ENCODE measurements around the gene SLC26A8. TPM values are rescaled to one million over a fixed set of nuclear protein-coding genes. Genes with fewer than 3 reads are reported as not detected.
A peak's percentile ranks its signal among the peaks of the same experiment; 100 is the strongest.
"Not testable (repeated sequence)": the region's sequence is repeated elsewhere in the genome, so short reads cannot be mapped to it uniquely, and the experiment has no call there.

The SLC26A8 gene
- total RNA-seq, 1 donor from 2014 or later, result 0.05 TPM

DNA sequence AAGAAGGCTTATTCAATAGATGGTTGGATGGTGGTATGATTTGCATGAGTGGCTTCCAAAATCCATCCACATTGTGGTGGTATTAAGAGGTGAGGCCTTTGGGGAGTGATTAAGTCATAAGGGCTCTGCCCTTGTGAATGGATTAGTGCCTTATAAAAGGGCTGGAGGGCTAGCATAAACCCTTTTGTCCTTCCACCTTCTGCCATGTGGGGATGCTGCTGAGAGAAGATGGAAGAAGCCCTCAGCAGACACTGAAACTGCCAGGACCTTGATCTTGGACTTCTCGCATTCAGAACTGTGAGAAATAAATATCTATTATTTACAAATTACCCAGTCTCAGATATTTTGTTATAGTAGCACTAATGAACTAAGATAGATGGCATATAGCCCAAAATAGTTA, 75.7 kb downstream of the SLC26A8 start:
- peak; percentile 28 for DNase-seq (ENCODE audit: low read depth)

DNA sequence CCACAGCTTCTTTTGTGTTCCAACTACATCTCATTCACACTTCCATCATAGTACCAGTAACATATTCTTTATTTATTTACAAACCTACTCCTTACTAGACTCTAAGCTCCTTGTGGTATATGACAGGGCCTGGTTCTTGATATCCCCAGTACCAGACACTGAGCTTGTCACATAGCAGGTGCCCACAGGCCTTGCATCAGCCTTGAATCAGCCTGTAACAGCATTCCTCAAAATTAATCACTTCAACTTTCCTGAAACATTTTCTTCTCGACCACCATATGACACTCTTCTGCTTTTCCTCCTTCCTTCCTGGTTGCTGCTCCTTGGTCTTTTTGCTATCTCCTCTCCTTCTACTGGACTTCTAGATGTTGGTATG, 78.8 kb downstream of the SLC26A8 start:
- peak; percentile 22 for DNase-seq (ENCODE audit: low read depth)

DNA sequence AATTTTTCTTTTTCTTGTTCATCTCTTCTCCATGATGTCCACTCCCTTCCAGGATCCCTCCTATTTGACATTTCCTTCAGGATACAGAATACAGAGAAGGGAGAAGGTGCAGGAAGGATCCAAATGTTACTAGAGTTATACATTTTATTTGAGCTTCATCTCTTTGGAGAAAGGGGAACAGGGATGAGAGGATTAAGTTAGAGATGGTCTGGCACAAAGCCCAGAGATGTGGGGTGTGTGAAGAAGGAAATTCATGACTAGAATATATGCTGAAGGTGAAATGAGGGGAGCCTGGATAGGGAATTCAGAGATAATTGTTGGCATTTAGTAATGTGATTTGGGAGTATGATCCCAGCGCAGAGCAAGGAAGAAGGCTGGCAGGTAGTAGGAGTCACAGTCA, 81.1 kb downstream of the SLC26A8 start:
- no peak for DNase-seq (ENCODE audit: low read depth)

DNA sequence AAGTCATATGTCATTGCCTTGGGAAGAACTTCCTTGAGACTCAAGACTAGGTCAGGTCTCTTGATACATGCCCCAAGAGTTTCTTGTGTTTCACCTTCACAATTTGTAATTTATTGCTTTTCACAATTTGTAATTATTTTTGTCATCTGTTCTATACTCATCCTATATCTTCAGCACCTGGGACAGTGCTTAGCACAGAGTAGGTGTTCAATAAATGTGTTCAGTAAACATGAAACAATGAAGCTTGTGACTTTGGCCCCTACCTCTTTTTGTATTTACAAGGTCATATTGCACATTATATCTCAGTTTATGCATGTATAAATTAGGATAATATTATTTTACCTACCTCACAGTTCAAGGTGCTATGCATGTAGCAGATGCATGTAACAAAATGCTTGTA, 82.1 kb downstream of the SLC26A8 start:
- DNase-seq (ENCODE audit: low read depth), result no peak

DNA sequence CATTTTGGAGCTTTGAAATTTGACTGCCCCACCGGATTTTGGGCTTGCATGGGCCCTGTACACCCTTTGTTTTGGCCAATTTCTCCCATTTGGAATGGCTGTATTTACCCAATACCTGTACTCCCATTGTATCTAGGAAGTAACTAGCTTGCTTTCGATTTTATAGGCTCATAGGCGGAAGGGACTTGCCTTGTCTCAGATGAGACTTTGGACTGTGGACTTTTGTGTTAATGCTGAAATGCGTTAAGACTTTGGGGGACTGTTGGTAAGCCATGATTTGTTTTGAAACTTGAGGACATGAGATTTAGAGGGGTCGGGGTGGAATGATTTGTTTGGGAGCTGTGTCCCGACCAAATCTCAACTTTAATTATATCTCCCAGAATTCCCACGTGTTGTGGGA, 83.3 kb downstream of the SLC26A8 start:
- DNase-seq (ENCODE audit: low read depth), result not testable (repeated sequence)

GRCh38 chr6:35940014-35940413, 84.4 kb downstream of the SLC26A8 start:
- DNase-seq (ENCODE audit: low read depth), result not testable (repeated sequence)

DNA sequence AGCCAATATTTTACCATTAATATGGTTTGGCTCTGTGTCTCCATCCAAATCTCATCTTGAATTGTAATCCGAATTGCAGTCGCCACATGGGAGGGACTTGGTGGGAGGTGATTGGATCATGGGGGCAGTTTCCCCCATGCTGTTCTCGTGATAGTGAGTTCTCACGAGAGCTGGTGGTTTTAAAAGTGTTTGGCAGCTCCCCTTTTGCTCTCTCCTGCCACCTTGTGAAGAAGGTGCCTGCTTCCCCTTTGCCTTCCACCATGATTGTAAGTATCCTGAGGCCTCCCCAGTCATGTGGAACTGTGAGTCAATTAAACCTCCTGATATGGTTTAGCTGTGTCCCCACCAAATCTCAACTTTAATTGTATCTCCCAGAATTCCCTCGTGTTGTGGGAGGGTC, 85.2 kb downstream of the SLC26A8 start:
- not testable (repeated sequence) for DNase-seq (ENCODE audit: low read depth)

DNA sequence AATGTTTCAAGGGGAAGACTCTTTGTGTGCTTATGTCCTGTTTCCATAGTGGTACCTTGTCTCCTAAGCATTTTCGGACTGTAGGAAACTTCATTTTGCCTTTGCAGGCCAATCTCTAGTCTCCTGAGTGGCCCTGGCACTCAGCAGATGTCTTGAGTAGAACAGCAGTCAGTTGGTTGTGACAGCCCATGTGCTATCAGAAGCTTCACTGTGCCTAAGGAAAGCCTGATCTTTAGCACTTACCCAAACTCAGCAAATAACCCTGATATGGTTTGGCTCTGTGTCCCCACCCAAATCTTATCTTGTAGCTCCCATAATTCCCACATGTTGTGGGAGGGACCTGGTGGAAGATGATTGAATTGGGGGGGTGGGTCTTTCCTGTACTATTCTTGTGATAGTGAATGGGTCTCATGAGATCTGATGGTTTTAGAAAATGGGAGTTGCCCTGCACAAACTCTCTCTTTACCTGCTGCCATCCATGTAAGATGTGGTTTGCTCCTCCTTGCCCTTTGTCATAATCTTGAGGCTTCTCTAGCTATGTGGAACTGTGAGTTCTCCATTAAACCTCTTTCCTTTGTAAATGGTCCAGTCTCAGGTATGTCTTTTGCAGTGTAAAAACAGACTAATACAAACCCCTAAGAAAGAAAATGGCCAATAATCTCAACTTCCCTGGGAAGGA, 87.6 kb downstream of the SLC26A8 start:
- no peak for DNase-seq (ENCODE audit: low read depth)

GRCh38 chr6:35935469-35935868, 89.0 kb downstream of the SLC26A8 start:
- no peak for DNase-seq (ENCODE audit: low read depth)

GRCh38 chr6:35933844-35934243, 90.6 kb downstream of the SLC26A8 start:
- no peak for DNase-seq (ENCODE audit: low read depth)

- not testable (repeated sequence) for DNase-seq (ENCODE audit: low read depth)
These were observed 92.6 kb downstream of the SLC26A8 start for GRCh38 chr6:35931873-35932272.

DNA sequence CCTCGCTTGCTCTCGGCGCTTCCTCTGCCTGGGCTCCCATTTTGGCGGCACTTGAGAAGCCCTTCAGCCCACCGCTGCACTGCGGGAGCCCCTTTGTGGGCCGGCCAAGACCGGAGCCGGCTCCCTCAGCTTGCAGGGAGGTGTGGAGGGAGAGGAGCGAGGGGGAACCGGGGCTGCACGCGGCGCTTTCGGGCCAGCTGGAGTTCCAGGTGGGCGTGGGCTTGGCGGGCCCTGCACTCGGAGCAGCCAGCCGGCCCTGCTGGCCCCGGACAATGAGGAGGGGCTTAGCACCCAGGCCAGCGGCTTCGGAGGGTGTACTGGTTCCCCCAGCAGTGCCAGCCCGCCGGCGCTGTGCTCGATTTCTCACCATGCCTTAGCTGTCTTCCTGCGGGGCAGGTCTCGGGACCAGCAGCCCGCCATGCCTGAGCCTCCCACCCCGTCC, 93.3 kb downstream of the SLC26A8 start:
- DNase-seq (ENCODE audit: low read depth), result no peak

GRCh38 chr6:35929601-35930000, 94.8 kb downstream of the SLC26A8 start:
- DNase-seq (ENCODE audit: low read depth), result no peak

DNA sequence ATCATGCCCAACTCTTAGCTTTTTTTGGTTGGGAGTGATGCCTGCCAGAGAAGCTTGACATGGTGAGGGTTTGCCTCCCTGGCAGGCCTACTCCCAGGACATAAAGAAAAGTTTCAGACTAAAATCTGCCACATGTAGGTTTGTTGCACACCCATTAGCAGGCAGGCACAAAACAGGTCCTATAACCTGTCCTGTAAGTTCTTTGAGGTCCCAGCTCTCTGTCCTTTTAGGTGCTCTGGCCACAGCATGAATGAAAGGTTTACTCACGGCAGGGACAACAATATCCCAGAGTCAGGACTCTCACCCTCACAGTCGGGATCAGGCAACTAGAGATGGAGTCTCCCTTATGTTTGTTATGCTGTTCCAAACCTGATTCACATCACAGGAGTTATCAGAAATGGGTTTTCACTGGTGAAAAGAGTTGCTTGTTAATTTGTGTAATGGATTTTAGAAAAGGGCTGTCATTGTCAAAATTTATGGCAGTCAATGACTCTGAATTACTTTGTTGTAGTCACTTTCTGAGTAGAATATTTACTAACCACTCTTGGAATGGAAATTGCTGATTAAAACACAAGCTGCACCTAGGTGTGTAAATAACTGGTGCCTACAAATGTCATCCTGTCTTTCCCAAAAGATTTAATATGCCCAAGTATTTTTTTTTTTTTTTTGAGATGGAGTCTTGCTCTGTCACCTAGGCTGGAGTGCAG, 97.8 kb downstream of the SLC26A8 start:
- peak; percentile 33 for DNase-seq (ENCODE audit: low read depth)

DNA sequence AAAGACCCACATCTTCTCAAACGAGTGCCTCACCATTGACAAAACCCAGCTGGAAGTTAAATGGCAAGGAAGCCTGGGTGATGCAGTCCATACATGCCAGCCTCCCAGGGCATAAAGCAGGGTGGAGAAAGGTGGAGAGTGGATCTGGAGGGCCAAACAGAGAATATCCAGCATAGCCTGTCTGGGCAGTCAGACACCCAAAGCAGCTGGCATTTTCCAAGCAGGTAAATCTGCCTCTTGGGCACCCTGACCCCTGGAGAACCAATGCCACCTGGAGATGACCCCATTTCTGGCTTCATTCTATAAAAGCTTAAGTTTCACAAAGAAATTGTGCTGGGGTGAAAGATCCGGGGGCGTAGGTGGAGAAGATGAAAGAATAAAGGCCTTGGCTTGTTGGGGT, 98.5 kb downstream of the SLC26A8 start:
- no peak for DNase-seq (ENCODE audit: low read depth)

DNA sequence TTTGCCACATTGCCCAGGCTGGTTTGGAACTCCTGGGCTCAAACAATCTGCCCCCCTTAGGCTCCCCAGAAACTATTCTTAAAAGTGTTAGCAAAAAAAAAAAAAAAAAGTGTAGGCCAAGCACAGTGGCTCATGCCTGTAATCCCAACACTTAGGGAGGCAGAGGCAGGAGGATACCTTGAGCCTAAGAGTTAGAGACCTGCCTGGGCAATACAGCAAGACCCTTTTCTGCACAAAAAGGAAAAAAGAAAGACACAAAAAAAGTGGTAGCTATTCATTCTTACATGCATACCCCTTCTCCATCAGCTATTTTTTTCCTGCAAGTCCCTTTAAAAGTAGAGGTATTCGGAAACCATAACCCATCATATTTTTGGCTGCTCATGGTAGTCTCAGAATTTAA, 100.3 kb downstream of the SLC26A8 start:
- no peak for DNase-seq (ENCODE audit: low read depth)

- no peak for DNase-seq (ENCODE audit: low read depth)
These were observed 102.3 kb downstream of the SLC26A8 start for GRCh38 chr6:35922139-35922554.

GRCh38 chr6:35920793-35921732, 103.4 kb downstream of the SLC26A8 start, which contains the start of gene SRPK1:
Gene SRPK1 (minus strand): TSS chr6:35921098. CDS start chr6:35921056, 42 bp downstream.
- peak; percentile 61 for DNase-seq (ENCODE audit: low read depth)

DNA sequence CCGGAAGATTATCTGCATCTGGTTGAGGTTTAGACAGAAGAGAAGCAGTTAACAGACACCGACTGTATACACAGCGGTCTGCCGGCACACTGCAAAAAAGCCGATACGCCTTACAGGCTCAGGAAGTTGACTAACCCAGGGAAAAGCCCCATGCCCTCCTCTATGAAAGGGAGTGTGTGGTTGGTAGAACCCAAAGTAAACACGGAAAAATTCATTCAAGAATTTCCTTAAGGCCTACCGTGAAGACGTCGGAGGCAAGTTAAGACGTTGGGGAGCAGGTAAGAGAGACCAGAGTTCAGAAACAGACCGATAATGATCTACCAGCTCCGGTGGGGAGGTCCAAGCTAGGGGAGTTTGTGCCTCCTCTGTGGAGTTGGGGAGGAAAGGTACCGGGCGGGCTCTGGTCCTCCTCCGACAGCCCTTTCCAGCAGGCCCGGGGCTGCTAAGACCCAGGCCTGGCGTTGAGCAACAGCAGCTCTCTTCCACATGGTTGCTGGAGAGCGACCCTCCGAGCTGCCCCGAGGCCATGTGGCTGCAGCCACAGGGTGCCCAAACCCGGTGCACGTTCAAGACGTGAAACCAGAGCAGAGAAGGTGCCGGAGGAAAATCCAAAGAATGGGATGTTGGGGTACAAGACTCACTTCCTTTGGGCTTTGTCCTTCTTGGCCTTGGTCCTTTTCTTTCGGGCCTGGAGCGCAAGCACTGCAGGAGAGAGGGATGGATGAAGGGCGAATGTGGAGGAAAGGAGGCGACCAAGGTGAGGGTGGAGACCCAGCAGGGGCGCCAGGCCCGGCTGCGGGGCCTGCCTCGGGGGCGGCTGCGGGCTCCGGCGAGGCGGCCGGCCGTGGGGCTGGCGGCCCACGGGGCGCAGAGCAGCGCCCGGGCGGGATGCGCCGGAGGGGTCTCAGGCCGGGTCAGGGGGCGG, 104.4 kb downstream of the SLC26A8 start:
- peak; percentile 87 for DNase-seq (ENCODE audit: low read depth)

- DNase-seq (ENCODE audit: low read depth), result peak; percentile 54
These were observed 105.2 kb downstream of the SLC26A8 start for GRCh38 chr6:35919085-35919826.
